OCI-LY3 (cell line): ENCODE measurements around the gene HOXC13.

Source experiments
- CTCF ChIP-seq: fragments of 200-600, 300-600 bp; sonication (generic); IDR thresholded peaks from 2 replicates; pipeline ENCODE4 v1.5.1; 2014; ENCODE audit warnings: antibody characterized with exemption, low read length, low read depth
- EZH2phosphoT487 ChIP-seq: fragments of 200-600 bp; shearing (Covaris generic); IDR thresholded peaks from 2 replicates; pipeline ENCODE4 v1.6.1; 2018; ENCODE audit warnings: antibody characterized with exemption, mixed run types, low read depth

- TF ChIP-seq CTCF (no peak), EZH2phosphoT487 (no peak)
Observed at GRCh38 chr12:53985692-53985993, 47.0 kb downstream of the HOXC13 start.
